ENCODE data around the gene DECR2. TPM values are rescaled to one million over a fixed set of nuclear protein-coding genes. Genes with fewer than 3 reads are reported as not detected.
"Not testable (repeated sequence)": the region's sequence is repeated elsewhere in the genome, so short reads cannot be mapped to it uniquely, and the experiment has no call there.

The DECR2 gene
- total and polyA plus RNA-seq, 2 of the 13 experiments (the other 11 are each of a cell fraction or from before 2014, with no cell fraction given) = 36.3 to 44.6 TPM

DNA sequence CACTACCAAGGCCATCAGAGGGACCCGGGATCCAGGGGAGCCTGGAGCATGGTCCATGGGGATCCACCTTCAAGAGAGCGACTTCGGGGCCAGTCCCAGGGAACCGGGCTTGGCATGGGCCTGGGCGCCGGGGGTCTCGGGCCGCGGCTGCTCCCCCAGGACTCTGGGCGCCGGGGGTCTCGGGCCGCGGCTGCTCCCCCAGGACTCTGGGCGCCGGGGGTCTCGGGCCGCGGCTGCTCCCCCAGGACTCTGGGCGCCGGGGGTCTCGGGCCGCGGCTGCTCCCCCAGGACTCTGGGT is 39.0 kb upstream of the DECR2 start:
- WGBS (ENCODE audit: low lambda C conversion rate) = no CpG with 5 or more reads among the region's 24 CpGs
- Histone ChIP-seq H3K4me3 (replicated peaks in 1 of 3; ENCODE audit: insufficient read depth in 1 of 3, low read depth in 2 of 3, low read length in 3 of 3) (peak overlapping the region; percentile 8 to 73 (median 13); a peak in 3 of 6 replicates), H3K9ac (ENCODE audit: insufficient read depth, low read depth, low read length) (peak overlapping the region; percentile 7; the same call in 1 of the 2 replicates), H3K4me2 (ENCODE audit: low read depth, low read length) (peak overlapping the region; percentile 90), H3K4me1 (ENCODE audit: insufficient read depth, low read length) (peaks cover 85% of the 10 kb centered on the region), H3K27me3 (ENCODE audit: control insufficient read depth in 1 of 2, insufficient read depth in 2 of 2, low read length in 2 of 2) (peaks cover 1 to 13% of the 10 kb centered on the region in 2 experiments; a peak in 4 of 5 replicates)
- H2AFZ ChIP-seq (ENCODE audit: low read length); H3K27ac ChIP-seq (ENCODE audit: extremely low read length, insufficient read depth, low read length); H3K79me2 ChIP-seq (ENCODE audit: insufficient read depth, low read length); DNase-seq (ENCODE audit: low spot score); FAIRE-seq; BruUV-seq (replicated peaks); H3K9me3 ChIP-seq (ENCODE audit: low read length); H4K20me1 ChIP-seq (ENCODE audit: insufficient read depth, low read length); H3K36me3 ChIP-seq (replicated peaks in 1 of 2; ENCODE audit: control insufficient read depth in 1 of 2, insufficient read depth in 2 of 2, low read length in 2 of 2): not testable (repeated sequence)
- in situ Hi-C loops (cut with HindIII; ENCODE audit: extremely low pct_ligation_motif_present, low pct_unique_long_range_greater_than_20kb) = loop anchor here (5.0 kb wide), 1 partner anchor 90 kb away; no protein-coding TSS in a partner anchor
- ATAC-seq = peak; percentile 7
- 0 out of 2 replicates have a peak, but pooled peaks have one; percentile 50 for TF ChIP-seq ZNF563 (CRISPR knock-in tag; IDR thresholded peaks at IDR 0.05)
- intact Hi-C loops (cut with micrococcal nuclease; ENCODE audit: unreplicated experiment) = loop anchor here (1.0 to 5.0 kb wide), 3 partner anchors 90 to 245 kb away; partner anchors contain the start of gene LUC7L
- ChIA-PET POLR2A (interaction anchor here (1.0 to 2.7 kb wide), 4 partner anchors 8 to 21 kb away, joined by 3 to 15 read pairs (median 4); partner anchors contain the start of genes AXIN1 and MRPL28), CTCF (ENCODE audit: low intra/inter-chr PET ratio, low total read pairs) (interaction anchor here (0.5 to 1.4 kb wide), 4 partner anchors 59 to 297 kb away, joined by 3 to 8 read pairs (median 5); no protein-coding TSS in a partner anchor)

DNA sequence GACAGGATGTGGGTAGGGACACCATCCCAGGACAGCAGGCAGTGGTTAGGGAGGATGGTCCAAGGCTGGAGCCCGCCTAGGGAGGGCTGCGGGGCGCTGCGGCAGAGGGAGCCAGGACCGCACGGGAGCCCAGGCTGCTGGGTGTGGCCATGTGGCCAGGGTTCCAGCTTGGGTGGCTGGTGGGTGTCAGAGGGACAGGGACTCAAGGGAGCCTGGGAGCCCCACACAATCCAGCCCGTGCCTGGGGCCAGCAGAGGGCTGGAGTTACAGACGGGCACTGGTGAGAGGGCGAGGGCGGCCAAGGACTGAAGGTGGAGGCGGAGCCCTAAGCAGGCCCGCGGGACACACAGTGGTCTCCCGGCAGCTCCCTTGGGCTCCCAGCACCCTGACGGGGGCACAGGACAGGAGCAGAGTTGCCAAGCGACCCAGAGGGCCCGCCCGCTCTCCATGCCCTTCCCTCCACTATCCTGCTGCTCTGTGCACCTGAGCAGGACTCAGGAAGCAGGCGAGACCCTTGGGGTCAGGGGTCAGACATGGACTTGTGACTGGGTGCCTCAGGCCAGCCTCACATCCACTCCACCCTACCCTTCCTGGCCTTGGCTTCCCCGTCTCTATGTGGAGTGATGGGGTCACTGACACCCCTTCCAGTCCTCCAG is 38.4 kb upstream of the DECR2 start:
- Histone ChIP-seq H3K9me3 (ENCODE audit: low read length) (no peaks in the 10 kb centered on the region), H3K79me2 (ENCODE audit: insufficient read depth, low read length) (no peaks in the 10 kb centered on the region), H4K20me1 (ENCODE audit: insufficient read depth, low read length) (no peaks in the 10 kb centered on the region), H2AFZ (ENCODE audit: low read length) (no peak overlapping the region), H3K27ac (ENCODE audit: extremely low read length, insufficient read depth, low read length) (no peak overlapping the region), H3K9ac (ENCODE audit: insufficient read depth, low read depth, low read length) (peak overlapping the region; percentile 55), H3K27me3 (ENCODE audit: control insufficient read depth in 1 of 2, insufficient read depth in 2 of 2, low read length in 2 of 2) (peaks cover 1 to 13% of the 10 kb centered on the region in 2 experiments; a peak in 4 of 5 replicates), H3K4me2 (ENCODE audit: low read depth, low read length) (peak overlapping the region; percentile 90), H3K4me3 (replicated peaks in 1 of 3; ENCODE audit: insufficient read depth in 1 of 3, low read depth in 2 of 3, low read length in 3 of 3) (peak overlapping the region; percentile 32 to 73 (median 42)), H3K36me3 (replicated peaks in 1 of 2; ENCODE audit: control insufficient read depth in 1 of 2, insufficient read depth in 2 of 2, low read length in 2 of 2) (peaks cover 2 to 15% of the 10 kb centered on the region in 2 experiments; a peak in 4 of 5 replicates), H3K4me1 (ENCODE audit: insufficient read depth, low read length) (peaks cover 79% of the 10 kb centered on the region)
- CTCF ChIA-PET (ENCODE audit: low intra/inter-chr PET ratio, low total read pairs) = interaction anchor here (0.5 kb wide), 1 partner anchor 123 kb away, joined by 4 read pairs; no protein-coding TSS in a partner anchor
- intact Hi-C loops (cut with micrococcal nuclease; ENCODE audit: unreplicated experiment) (loop anchor here (5.0 kb wide), 2 partner anchors 136 to 246 kb away; partner anchors contain the start of gene LUC7L), in situ Hi-C loops (cut with HindIII; ENCODE audit: extremely low pct_ligation_motif_present, low pct_unique_long_range_greater_than_20kb) (loop anchor here (5.0 kb wide), 1 partner anchor 91 kb away; no protein-coding TSS in a partner anchor)
- no peak for FAIRE-seq
- WGBS (ENCODE audit: low lambda C conversion rate) = 8% methylated on average over 5 of the region's 20 CpGs
- DNase-seq (ENCODE audit: low spot score) = no peak
- ATAC-seq = peak; percentile 21
- POLR2A ChIA-PET = interaction anchor here (1.3 to 2.7 kb wide), 2 partner anchors 10 to 21 kb away, joined by 3 to 15 read pairs; partner anchors contain the start of gene AXIN1
- BruUV-seq (replicated peaks) = no TSS peak
- TF ChIP-seq CBX2 (IDR thresholded peaks at IDR 0.05; ENCODE audit: low read depth, low read length) = no peak
- TF ChIP-seq CBX2 (CRISPR knock-in tag; IDR thresholded peaks at IDR 0.05; ENCODE audit: low read depth) = no peak
- TF ChIP-seq ZNF746 (CRISPR knock-in tag; IDR thresholded peaks at IDR 0.05) = 0 out of 2 replicates have a peak, but pooled peaks have one; percentile 48
- TF ChIP-seq, protein P1, sequence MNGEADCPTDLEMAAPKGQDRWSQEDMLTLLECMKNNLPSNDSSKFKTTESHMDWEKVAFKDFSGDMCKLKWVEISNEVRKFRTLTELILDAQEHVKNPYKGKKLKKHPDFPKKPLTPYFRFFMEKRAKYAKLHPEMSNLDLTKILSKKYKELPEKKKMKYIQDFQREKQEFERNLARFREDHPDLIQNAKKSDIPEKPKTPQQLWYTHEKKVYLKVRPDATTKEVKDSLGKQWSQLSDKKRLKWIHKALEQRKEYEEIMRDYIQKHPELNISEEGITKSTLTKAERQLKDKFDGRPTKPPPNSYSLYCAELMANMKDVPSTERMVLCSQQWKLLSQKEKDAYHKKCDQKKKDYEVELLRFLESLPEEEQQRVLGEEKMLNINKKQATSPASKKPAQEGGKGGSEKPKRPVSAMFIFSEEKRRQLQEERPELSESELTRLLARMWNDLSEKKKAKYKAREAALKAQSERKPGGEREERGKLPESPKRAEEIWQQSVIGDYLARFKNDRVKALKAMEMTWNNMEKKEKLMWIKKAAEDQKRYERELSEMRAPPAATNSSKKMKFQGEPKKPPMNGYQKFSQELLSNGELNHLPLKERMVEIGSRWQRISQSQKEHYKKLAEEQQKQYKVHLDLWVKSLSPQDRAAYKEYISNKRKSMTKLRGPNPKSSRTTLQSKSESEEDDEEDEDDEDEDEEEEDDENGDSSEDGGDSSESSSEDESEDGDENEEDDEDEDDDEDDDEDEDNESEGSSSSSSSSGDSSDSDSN (CRISPR knock-in tag; IDR thresholded peaks at IDR 0.05) = peak; percentile 32; the same call in 1 of the 2 replicates
- TF ChIP-seq ZNF891 (CRISPR knock-in tag; IDR thresholded peaks at IDR 0.05) = 0 out of 2 replicates have a peak, but pooled peaks have one; percentile 46
- TF ChIP-seq ZNF484 (CRISPR knock-in tag; IDR thresholded peaks at IDR 0.05; ENCODE audit: borderline replicate concordance, low read depth) = no peak
- no peak for TF ChIP-seq ZNF577 (CRISPR knock-in tag; IDR thresholded peaks at IDR 0.05; ENCODE audit: borderline replicate concordance, low read depth)

Measured in HepG2 (cell line).